Suppressor macrophage treated with lipopolysaccharide for 1 hour (primary cell): ENCODE results near the gene GDAP2.
"Not testable (repeated sequence)": the region's sequence is repeated elsewhere in the genome, so short reads cannot be mapped to it uniquely, and the experiment has no call there.

Experiments
- DNase-seq, 3 donors: peaks; one replicate each; pipeline ENCODE4 v3.0.0-alpha.2; 2020 to 2022

GDAP2 gene

DNA sequence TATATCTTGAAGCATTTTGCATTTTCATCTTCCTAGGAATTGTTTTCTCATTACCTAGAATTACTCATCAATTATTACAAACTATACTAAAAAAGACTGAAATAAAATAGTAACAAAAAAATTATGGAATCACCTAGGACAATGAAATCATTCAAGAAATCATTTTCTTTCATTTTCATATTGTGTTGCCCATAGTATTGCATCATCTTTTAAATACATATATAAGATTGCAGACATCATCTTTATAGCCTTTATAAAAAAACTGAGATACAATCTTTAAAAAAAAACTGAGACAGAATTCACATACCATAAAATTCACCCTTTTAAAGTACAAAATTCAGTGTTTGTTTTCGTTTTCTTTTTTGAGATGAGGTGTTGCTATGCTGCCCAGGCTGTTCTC, 29.6 kb downstream of the GDAP2 start:
- no peak for DNase-seq

GRCh38 chr1:117897551-117897950, 31.9 kb downstream of the GDAP2 start:
- DNase-seq, result no peak

DNA sequence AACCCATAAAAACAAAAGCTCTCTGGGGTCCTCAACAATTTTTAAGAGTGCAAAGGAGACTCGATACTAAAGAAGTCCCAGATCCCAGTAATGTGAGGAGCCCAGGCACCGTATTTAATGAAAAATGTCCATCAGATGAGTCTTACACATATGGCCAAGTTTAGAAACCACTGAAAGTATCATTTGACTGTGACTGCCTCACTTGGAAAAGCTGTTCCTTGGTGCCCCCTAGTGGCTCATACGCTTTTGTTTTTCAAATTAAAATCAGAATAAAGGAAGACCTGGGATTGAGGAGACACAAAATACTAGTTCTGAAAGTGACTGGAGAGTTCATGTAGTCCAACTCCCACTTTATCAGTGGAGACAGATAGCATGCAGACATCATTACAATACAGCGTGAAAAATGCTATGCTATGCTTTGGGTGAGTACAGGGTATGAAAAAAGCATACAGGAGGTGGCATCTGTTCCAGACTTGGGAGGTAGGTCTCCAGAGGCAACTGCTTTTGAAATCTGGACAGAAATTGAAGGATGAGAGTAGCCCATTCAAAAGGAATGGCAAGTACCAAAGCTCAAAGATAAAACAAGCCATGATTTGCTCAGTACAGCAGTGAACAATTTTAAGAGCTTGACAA, 33.8 kb downstream of the GDAP2 start:
- peak; percentile 79 to 87 (median 86) for DNase-seq

DNA sequence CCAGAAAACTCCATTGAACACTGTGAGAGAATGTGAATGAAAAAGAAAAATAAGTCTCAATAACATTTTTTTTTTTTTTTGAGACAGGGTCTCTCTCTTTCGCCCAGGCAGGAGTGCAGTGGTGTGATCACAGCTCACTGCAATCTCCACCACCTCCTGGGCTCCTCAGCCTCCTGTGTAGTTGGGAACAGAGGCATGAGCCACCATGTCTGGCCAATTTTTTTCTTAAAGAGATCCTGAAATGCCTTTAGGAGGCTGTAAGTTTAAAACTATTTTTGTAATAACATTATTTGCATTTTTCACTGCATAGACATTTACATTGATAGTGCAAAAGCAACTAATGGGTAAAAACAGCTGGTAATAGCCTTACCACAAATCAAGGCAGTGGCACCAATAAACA, 35.3 kb downstream of the GDAP2 start:
- DNase-seq, result no peak

- DNase-seq, result no peak
These were observed 36.9 kb downstream of the GDAP2 start for GRCh38 chr1:117892512-117892911.

GRCh38 chr1:117890452-117890851, 39.0 kb downstream of the GDAP2 start:
- no peak for DNase-seq

DNA sequence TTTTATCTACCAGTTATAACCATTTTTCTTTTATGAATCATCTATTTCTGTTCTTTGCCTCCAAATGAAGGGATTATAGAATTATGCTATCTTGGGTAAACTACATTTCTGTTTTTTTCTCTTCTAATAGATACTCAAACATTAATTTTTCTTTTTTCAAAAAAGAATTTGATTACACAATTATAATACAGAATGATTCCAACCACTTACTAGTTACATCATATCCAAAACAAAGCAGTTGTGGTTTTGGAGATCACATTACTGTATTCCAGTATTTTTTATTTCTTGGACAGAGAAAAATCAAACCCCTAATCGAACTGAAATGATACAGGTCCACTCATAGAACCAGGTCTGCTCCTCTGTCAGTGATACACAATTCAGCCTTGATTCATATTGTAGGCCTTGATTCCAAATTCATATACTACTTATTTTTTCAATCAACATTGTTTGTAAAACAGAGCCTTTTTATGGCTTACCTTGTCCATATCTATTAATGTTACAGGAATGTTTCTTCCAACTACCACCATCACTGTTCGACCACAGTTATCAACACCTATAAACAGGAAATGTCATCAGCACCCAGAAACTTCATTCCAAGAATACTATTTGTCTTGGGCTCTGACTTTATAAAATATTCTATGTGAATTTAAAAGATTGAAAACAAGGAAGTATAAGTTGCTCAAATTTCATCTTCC, 43.2 kb downstream of the GDAP2 start:
- DNase-seq, result no peak

DNA sequence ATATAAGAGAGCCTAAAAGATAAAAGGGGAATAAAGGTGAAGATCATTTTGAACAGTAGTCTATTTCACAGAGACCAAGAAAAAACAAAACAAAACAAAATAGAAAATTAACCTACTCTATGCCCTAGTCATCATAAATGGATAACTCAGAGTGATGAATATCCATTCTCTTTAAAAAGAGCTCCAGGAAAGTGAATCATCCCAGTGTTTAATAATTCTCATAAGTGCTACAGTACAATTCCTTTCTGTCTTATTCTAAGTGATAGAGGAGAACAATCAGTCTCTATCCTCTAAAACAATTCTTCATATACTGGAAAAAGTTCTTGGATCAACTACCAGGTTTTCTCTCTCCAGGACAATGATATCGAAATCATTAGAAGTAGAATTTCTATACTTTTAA, 45.8 kb downstream of the GDAP2 start:
- no peak for DNase-seq

DNA sequence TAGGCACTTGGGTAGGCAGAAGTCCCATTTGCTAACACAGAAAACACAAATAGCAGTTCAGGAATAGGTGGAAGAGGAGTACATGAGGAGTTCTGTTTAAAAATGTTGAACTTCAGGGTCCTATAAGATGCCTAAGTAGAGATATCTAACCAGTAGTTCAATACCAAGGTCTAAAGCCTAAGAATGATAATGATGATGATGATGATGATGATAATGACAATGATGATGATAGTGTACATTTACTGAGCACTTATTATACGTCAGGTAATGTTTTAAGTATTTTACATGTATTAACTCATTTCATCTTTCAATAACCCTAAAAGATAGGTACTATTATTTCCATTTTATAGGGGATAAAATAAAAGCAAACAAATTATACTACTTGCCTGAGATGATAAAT, 50.1 kb downstream of the GDAP2 start:
- no peak for DNase-seq

- DNase-seq, result no peak
These were observed 51.6 kb downstream of the GDAP2 start for GRCh38 chr1:117877823-117878222.

DNA sequence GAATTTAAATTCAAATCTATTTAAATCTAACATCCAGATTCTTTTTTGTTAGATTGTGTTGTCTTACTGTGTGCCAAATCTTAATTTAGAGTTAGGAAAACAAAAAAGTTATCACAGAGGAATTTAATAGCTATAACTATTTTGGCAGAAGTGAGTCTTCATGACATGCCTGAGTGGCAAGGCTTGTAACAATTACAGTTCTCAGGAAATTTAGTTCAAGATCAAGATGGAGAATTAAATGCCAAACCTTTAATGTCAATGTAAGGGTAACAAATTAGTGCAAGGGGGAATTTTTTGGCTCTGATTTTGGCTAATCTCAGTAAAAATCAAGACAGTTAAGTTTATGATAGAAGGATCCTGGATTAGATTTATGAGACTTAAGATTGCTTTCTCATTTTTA, 58.4 kb downstream of the GDAP2 start:
- no peak for DNase-seq

DNA sequence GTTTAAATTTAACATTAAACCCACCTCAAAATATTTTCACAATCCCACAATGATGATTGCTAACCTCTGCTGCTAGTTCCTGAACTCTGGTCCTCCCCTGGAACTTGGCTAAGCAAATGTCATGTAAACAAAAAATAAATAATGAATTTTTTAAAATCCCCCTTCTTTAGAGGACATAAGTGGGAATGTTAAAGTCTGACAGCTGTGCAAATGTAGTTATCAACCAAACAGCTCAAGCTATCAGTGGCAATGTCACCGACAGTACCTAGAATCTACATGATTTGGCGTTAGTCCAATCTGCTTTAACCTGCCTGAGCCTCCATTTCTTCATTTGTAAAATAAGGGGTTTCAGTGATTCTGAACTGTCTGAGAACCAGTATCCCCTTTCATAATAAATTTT, 67.7 kb downstream of the GDAP2 start:
- no peak for DNase-seq

DNA sequence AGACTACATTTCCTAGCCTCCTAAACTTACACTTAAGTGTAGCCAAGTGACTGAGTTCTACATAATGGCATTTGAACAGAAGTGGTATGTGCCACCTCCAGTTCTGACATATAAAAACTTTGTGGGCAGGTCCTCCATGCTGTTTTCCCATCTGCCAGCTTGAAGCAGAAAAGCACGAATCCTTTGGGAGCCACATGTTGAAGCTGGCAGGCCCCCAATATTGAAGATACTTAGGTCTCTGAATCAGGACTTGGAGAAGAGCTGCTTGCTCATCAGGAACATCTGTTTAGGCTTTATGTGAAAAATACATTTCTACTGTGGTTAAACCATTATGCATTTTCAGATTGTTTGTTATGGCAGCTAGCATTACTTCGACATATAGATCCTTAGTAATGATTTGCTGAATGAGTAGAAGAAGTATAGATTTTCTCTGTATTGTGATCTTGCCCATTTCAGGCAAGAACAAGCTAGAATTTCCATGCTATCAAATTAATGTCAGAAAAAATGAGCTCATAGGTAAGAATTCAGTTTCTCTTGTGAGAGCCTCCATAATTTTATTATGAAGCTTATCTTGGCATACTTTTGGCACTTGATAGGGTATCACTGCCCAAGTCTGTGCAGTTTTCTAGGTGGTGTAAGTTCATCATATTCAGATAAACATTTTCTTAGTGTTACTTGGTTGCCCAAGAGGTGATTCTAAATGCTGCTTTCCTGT, 68.4 kb downstream of the GDAP2 start:
- no peak for DNase-seq

GRCh38 chr1:117859901-117860300, 69.5 kb downstream of the GDAP2 start:
- no peak for DNase-seq

DNA sequence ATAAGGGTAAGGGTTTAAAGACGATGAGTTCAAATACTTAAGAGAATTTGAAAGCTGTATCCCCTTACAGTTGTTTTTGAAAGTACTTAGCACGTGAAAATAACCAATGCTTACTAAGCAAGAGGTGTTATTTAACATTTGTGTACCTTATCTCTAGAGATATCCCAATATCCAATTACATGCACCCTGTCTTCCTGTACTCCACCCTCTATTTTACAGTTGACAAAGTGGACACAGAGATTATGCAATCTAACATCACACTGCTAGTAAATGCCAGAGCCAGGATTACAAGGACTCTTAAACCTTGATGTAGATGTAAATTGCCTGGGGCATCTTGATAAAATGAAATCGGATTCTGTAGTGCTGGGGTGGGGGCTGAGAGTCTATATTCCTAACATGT, 72.0 kb downstream of the GDAP2 start:
- DNase-seq, result no peak

DNA sequence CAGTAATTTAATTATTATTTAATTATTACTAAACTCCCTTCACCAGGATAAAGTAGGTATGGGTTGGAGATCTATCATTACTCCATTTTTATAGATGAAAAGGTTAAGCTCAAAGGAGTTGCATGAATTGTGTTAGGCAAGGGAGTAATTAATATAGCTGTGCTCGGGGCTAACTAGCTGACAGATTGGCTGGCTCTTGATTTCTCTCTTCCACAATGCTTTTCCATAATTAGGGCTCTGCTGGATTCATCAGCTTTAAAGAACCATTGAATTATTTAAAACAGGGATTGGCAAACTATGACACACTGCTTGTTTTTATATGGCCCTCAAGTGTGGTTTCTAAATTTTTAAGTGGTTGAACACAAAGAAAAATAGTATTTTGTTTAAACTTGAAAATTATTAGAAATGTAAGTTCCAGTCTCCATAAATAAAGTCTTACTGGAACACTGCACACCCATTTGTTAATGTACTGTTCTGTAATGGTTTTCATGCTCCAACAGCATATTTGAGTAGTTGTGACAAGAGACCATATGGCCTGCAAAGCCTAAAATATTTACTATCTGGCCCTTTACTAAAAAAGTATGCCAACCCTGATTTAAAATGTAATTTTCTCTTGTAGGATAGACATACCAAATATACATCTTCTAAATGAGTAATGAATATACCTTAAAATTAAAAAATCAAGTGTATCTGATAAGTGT, 76.4 kb downstream of the GDAP2 start:
- DNase-seq, result no peak

DNA sequence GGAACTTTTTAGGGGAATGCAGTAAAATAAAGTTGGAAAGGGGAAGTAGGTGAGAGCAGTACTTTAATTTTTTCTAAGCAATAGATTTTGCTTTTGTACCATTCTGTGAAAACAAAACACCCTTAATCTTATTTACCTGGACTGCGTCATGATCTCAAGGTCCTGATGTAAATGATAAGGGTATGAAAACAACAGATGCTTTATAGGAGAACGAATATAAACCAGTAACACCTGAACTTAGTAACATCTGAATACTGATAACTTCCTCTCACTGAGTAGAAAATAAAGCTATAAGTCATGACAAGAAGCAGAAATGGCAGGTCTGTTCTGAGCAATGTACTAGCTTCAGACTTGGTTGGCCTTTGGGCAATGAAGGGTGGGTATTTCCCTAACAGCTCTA, 77.7 kb downstream of the GDAP2 start:
- no peak for DNase-seq

- no peak for DNase-seq
These were observed 82.6 kb downstream of the GDAP2 start for GRCh38 chr1:117846674-117847425.

DNA sequence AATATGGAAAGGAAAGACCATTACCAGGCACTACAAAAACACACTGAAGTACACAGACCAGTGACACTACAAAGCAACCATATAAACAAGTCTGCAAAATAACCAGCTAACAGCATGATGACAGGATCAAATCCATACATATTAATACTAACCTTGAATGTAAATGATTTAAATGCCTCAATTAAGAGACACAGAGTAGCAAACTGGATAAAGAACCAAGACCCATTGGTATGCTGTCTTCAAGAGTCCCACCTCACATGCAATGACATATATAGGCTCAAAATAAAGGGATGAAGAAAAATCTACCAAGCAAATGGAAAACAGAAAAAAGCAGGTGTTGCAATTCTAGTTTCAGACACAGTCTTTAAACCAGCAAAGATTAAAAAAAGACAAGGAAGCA, 84.9 kb downstream of the GDAP2 start:
- not testable (repeated sequence) for DNase-seq

- no peak for DNase-seq
These were observed 85.6 kb downstream of the GDAP2 start for GRCh38 chr1:117843791-117844190.

GRCh38 chr1:117842408-117843170, 86.8 kb downstream of the GDAP2 start:
- DNase-seq, result no peak

- DNase-seq, result no peak
These were observed 88.2 kb downstream of the GDAP2 start for GRCh38 chr1:117841117-117841650.
